DND-41 (cell line): ENCODE measurements around the gene KRT86.

ENCODE experiments used
- CTCF ChIP-seq: IDR thresholded peaks from 2 replicates; pipeline ENCODE4 v1.5.1; 2012; ENCODE audit warnings: borderline replicate concordance, low read length, moderate library complexity, mild to moderate bottlenecking; ENCODE audit not compliant: poor library complexity, severe bottlenecking; ENCODE audit errors: extremely low read depth
- EZH2 ChIP-seq: IDR thresholded peaks from 3 replicates; pipeline ENCODE4 v1.6.1; 2012; ENCODE audit warnings: borderline replicate concordance, low read depth, mild to moderate bottlenecking, moderate library complexity, low read length, inconsistent platforms; ENCODE audit not compliant: severe bottlenecking

- TF ChIP-seq EZH2 = no peak
- no peak for TF ChIP-seq CTCF
Measured at GRCh38 chr12:52333321-52333720, 58.9 kb downstream of the KRT86 start.
